Mesenchymal stem cell (in vitro differentiated cells and primary cell): ENCODE data around the gene PPAN.

Experiments
- DNase-seq: peaks from one replicate; pipeline ENCODE4 v3.0.0-alpha.2; 2013
- H2AFZ ChIP-seq: one replicate; pipeline ENCODE4 v1.6.1; 2013; ENCODE audit warnings: low read depth, mild to moderate bottlenecking, control low read depth, inconsistent platforms, low read length, moderate library complexity
- H2AK5ac ChIP-seq: 2 replicates; pipeline ENCODE4 v1.6.1; 2013; ENCODE audit warnings: low read length, moderate library complexity, mild to moderate bottlenecking, inconsistent platforms; ENCODE audit not compliant: severe bottlenecking
- H2BK120ac ChIP-seq: one replicate; pipeline ENCODE4 v1.6.1; 2013; ENCODE audit warnings: low read depth, mild to moderate bottlenecking, inconsistent platforms, low read length, moderate library complexity
- H2BK12ac ChIP-seq, 2 experiments: one replicate each; pipeline ENCODE4 v1.6.1; 2013; ENCODE audit warnings: inconsistent platforms in 2 of 2, low read length in 2 of 2, mild to moderate bottlenecking in 2 of 2, moderate library complexity in 2 of 2, control low read depth in 1 of 2
- H2BK15ac ChIP-seq: one replicate; pipeline ENCODE4 v1.6.1; 2013; ENCODE audit warnings: mild to moderate bottlenecking, low read depth, inconsistent platforms; ENCODE audit not compliant: poor library complexity, severe bottlenecking
- H2BK5ac ChIP-seq: 2 replicates; pipeline ENCODE4 v1.6.1; 2013; ENCODE audit warnings: low read depth, mild to moderate bottlenecking, low read length, control low read depth, inconsistent platforms; ENCODE audit not compliant: poor library complexity, severe bottlenecking
- H3K14ac ChIP-seq, 2 experiments: one replicate each; pipeline ENCODE4 v1.6.1; 2013; ENCODE audit warnings: inconsistent platforms in 2 of 2, low read length in 2 of 2, control low read depth in 1 of 2, mild to moderate bottlenecking in 1 of 2, moderate library complexity in 1 of 2
- H3K18ac ChIP-seq, 2 experiments: one replicate each; pipeline ENCODE4 v1.6.1; 2013; ENCODE audit warnings: inconsistent platforms in 2 of 2, low read length in 2 of 2, control low read depth in 1 of 2, low read depth in 1 of 2, mild to moderate bottlenecking in 1 of 2
- H3K23ac ChIP-seq, 2 experiments: one replicate each; pipeline ENCODE4 v1.6.1; 2013; ENCODE audit warnings: inconsistent platforms in 2 of 2, low read length in 2 of 2, mild to moderate bottlenecking in 2 of 2, moderate library complexity in 2 of 2, control low read depth in 1 of 2
- H3K27ac ChIP-seq: 2 replicates; pipeline ENCODE4 v1.5.1; 2013; ENCODE audit warnings: mild to moderate bottlenecking, moderate library complexity, low read length, control low read depth, inconsistent platforms; ENCODE audit not compliant: poor library complexity, severe bottlenecking
- H3K27me3 ChIP-seq, 2 experiments: 2 replicates each; pipeline versions ENCODE4 v1.6.1 to v1.7.0; 2013; ENCODE audit warnings: low read length in 2 of 2, mild to moderate bottlenecking in 2 of 2, moderate library complexity in 2 of 2, control low read depth in 1 of 2, inconsistent platforms in 1 of 2; ENCODE audit not compliant: control insufficient read depth in 1 of 2, insufficient read depth in 1 of 2
- H3K36me3 ChIP-seq, 2 experiments: 2 replicates each; pipeline versions ENCODE4 v1.6.1 to v1.7.0; 2013; ENCODE audit warnings: low read length in 2 of 2, control low read depth in 1 of 2, inconsistent platforms in 1 of 2, low read depth in 1 of 2, mild to moderate bottlenecking in 1 of 2; ENCODE audit not compliant: insufficient read depth in 2 of 2, control insufficient read depth in 1 of 2
- H3K4ac ChIP-seq, 2 experiments: one replicate each; pipeline ENCODE4 v1.6.1; 2013; ENCODE audit warnings: inconsistent platforms in 2 of 2, low read length in 2 of 2, mild to moderate bottlenecking in 2 of 2, moderate library complexity in 2 of 2, control low read depth in 1 of 2, low read depth in 1 of 2
- H3K4me1 ChIP-seq: 2 replicates; pipeline ENCODE4 v1.6.1; 2013; ENCODE audit warnings: low read depth, low read length, control low read depth; ENCODE audit not compliant: control insufficient read depth, insufficient read depth
- H3K4me2 ChIP-seq: 2 replicates; pipeline ENCODE4 v1.6.1; 2013; ENCODE audit warnings: low read length, mild to moderate bottlenecking, inconsistent platforms; ENCODE audit not compliant: poor library complexity, severe bottlenecking
- H3K4me3 ChIP-seq, 2 experiments: 2 replicates each; pipeline versions ENCODE4 v1.5.1 to v1.7.0; 2013; ENCODE audit warnings: low read length in 2 of 2, mild to moderate bottlenecking in 2 of 2, control low read depth in 1 of 2, low read depth in 1 of 2; ENCODE audit not compliant: insufficient read depth in 1 of 2
- H3K79me1 ChIP-seq: replicated peaks from 2 replicates; pipeline ENCODE4 v1.6.1; 2013; ENCODE audit warnings: mild to moderate bottlenecking, control low read depth, low read length, inconsistent platforms; ENCODE audit not compliant: poor library complexity, severe bottlenecking
- H3K9ac ChIP-seq: 2 replicates; pipeline ENCODE4 v1.7.0; 2013; ENCODE audit warnings: mild to moderate bottlenecking, low read length, moderate library complexity
- H3K9me3 ChIP-seq: 2 replicates; pipeline ENCODE4 v1.7.0; 2013; ENCODE audit warnings: mild to moderate bottlenecking, low read length; ENCODE audit not compliant: control insufficient read depth
- H4K8ac ChIP-seq: one replicate; pipeline ENCODE4 v1.6.1; 2013; ENCODE audit warnings: inconsistent platforms, mild to moderate bottlenecking, low read length, moderate library complexity
- H4K91ac ChIP-seq: one replicate; pipeline ENCODE4 v1.6.1; 2013; ENCODE audit warnings: mild to moderate bottlenecking, low read length, inconsistent platforms
- WGBS: methylation state at CpG from one replicate; pipeline ENCODE4 v1.1.7; 2013; ENCODE audit warnings: mixed read lengths; 5-methylcytosine and 5-hydroxymethylcytosine counted together

PPAN gene

GRCh38 chr19:10146142-10146541 lies 40.0 kb downstream of the PPAN start:
- H3K4me1 ChIP-seq: no peaks in the 10 kb centered on the region
- WGBS: 96% methylated on average over 14 of the region's 14 CpGs
- no peak overlapping the region for H4K8ac ChIP-seq

GRCh38 chr19:10149427-10149826 lies 43.3 kb downstream of the PPAN start:
- H3K9me3 ChIP-seq: no peaks in the 10 kb centered on the region
- H2BK12ac ChIP-seq: no peak overlapping the region
- no peak overlapping the region for H3K9ac ChIP-seq
- no peak overlapping the region for H3K4ac ChIP-seq
- H4K91ac ChIP-seq: no peak overlapping the region
- no peak overlapping the region for H2AK5ac ChIP-seq
- no peak overlapping the region for H3K14ac ChIP-seq
- DNase-seq: no peak
- H2BK5ac ChIP-seq: no peak overlapping the region
- H3K23ac ChIP-seq: no peak overlapping the region
- no peak overlapping the region for H3K4me2 ChIP-seq
- H2BK120ac ChIP-seq: no peak overlapping the region
- H3K27ac ChIP-seq: no peak overlapping the region
- H3K4me3 ChIP-seq: no peak overlapping the region
- H3K4me1 ChIP-seq: no peaks in the 10 kb centered on the region
- 97% methylated on average over 12 of the region's 12 CpGs for WGBS
- H3K18ac ChIP-seq: no peak overlapping the region
- H3K36me3 ChIP-seq: peaks cover 69 to 84% of the 10 kb centered on the region in 2 experiments
- H3K79me1 ChIP-seq: peaks cover 21% of the 10 kb centered on the region
- no peak overlapping the region for H4K8ac ChIP-seq
- no peak overlapping the region for H2BK15ac ChIP-seq
- no peak overlapping the region for H2AFZ ChIP-seq
- no peaks in the 10 kb centered on the region for H3K27me3 ChIP-seq

More at GRCh38 chr19:10146142-10146541, 40.0 kb downstream of the PPAN start:
- Histone ChIP-seq H2BK5ac (no peak overlapping the region), H2AFZ (no peak overlapping the region), H2BK12ac (no peak overlapping the region), H4K91ac (no peak overlapping the region), H3K9me3 (no peaks in the 10 kb centered on the region), H2BK15ac (no peak overlapping the region), H3K4ac (no peak overlapping the region), H3K4me2 (no peak overlapping the region), H3K23ac (no peak overlapping the region), H2AK5ac (no peak overlapping the region), H3K79me1 (peaks cover 23% of the 10 kb centered on the region), H3K18ac (no peak overlapping the region), H3K14ac (no peak overlapping the region), H2BK120ac (no peak overlapping the region), H3K27ac (no peak overlapping the region), H3K27me3 (no peaks in the 10 kb centered on the region), H3K4me3 (no peak overlapping the region), H3K36me3 (peaks cover 78 to 86% of the 10 kb centered on the region in 2 experiments), H3K9ac (no peak overlapping the region)
- DNase-seq: no peak

GRCh38 chr19:10151521-10151920 lies 45.4 kb downstream of the PPAN start:
- Histone ChIP-seq H3K18ac (no peak overlapping the region), H3K14ac (no peak overlapping the region), H2BK12ac (no peak overlapping the region), H3K27ac (no peak overlapping the region), H3K79me1 (peaks cover 22% of the 10 kb centered on the region), H3K36me3 (peaks cover 70 to 85% of the 10 kb centered on the region in 2 experiments), H3K4ac (no peak overlapping the region), H3K23ac (no peak overlapping the region), H3K9me3 (no peaks in the 10 kb centered on the region), H4K91ac (no peak overlapping the region), H2AK5ac (no peak overlapping the region), H2AFZ (no peak overlapping the region), H3K4me2 (no peak overlapping the region), H2BK15ac (no peak overlapping the region), H4K8ac (no peak overlapping the region), H3K4me3 (no peak overlapping the region), H3K27me3 (no peaks in the 10 kb centered on the region), H3K4me1 (no peaks in the 10 kb centered on the region), H2BK120ac (no peak overlapping the region), H2BK5ac (no peak overlapping the region), H3K9ac (no peak overlapping the region)
- 90% methylated on average over 5 of the region's 5 CpGs for WGBS
- no peak for DNase-seq

- no peak overlapping the region for H3K9ac ChIP-seq
- no peak overlapping the region for H2BK5ac ChIP-seq
- no peak overlapping the region for H3K18ac ChIP-seq
- H3K4me1 ChIP-seq: no peaks in the 10 kb centered on the region
- H2BK12ac ChIP-seq: no peak overlapping the region
- no peak overlapping the region for H3K4me3 ChIP-seq
- no peak overlapping the region for H2AK5ac ChIP-seq
- 83% methylated on average over 2 of the region's 3 CpGs for WGBS
- H2AFZ ChIP-seq: no peak overlapping the region
- H3K23ac ChIP-seq: no peak overlapping the region
- H3K27me3 ChIP-seq: no peaks in the 10 kb centered on the region
- peaks cover 71 to 87% of the 10 kb centered on the region in 2 experiments for H3K36me3 ChIP-seq
- no peak overlapping the region for H4K8ac ChIP-seq
- no peak for DNase-seq
- H3K14ac ChIP-seq: no peak overlapping the region
- H3K4ac ChIP-seq: no peak overlapping the region
- no peaks in the 10 kb centered on the region for H3K9me3 ChIP-seq
- H4K91ac ChIP-seq: no peak overlapping the region
- H2BK15ac ChIP-seq: no peak overlapping the region
- H3K27ac ChIP-seq: no peak overlapping the region
- no peak overlapping the region for H2BK120ac ChIP-seq
- no peak overlapping the region for H3K4me2 ChIP-seq
- H3K79me1 ChIP-seq: peaks cover 21% of the 10 kb centered on the region
Observed at GRCh38 chr19:10152100-10152499, 45.9 kb downstream of the PPAN start.
